Measurements from ENCODE around the gene LMAN1L. TPM values are rescaled to one million over a fixed set of nuclear protein-coding genes. Genes with fewer than 3 reads are reported as not detected.
A peak's percentile ranks its signal among the peaks of the same experiment; 100 is the strongest.

Gene LMAN1L
- total and polyA plus RNA-seq, 10 donors = 2.4 to 164 (median 81.2) TPM

DNA sequence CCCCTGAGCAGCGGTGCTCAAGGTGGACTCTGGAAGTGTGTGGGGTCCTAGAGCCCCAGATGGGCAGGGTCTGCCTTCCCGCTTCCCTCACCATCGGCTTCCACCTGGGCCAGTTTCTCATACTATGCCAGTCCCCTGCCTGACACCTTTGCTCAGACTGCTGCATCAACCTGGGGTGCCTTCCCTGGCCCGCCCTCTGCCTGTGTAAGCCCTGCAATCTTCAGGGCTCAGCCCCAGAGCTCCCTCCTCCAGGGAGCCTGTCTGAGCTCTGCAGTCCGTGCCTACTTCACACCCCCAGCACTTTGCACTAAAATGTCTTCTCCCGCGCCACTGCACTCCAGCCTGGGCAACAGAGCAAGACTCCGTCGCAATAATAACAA is 17.7 kb upstream of the LMAN1L start:
- TF ChIP-seq, protein P1, sequence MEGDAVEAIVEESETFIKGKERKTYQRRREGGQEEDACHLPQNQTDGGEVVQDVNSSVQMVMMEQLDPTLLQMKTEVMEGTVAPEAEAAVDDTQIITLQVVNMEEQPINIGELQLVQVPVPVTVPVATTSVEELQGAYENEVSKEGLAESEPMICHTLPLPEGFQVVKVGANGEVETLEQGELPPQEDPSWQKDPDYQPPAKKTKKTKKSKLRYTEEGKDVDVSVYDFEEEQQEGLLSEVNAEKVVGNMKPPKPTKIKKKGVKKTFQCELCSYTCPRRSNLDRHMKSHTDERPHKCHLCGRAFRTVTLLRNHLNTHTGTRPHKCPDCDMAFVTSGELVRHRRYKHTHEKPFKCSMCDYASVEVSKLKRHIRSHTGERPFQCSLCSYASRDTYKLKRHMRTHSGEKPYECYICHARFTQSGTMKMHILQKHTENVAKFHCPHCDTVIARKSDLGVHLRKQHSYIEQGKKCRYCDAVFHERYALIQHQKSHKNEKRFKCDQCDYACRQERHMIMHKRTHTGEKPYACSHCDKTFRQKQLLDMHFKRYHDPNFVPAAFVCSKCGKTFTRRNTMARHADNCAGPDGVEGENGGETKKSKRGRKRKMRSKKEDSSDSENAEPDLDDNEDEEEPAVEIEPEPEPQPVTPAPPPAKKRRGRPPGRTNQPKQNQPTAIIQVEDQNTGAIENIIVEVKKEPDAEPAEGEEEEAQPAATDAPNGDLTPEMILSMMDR (IDR thresholded peaks at IDR 0.05 in 8 of 11, conservative IDR thresholded peaks at IDR 0.05 in 3 of 11) = no peak
- TF ChIP-seq POLR2AphosphoS5 (IDR thresholded peaks at IDR 0.05) = peak in 1 of 3 donors; percentile 46
- no peak for TF ChIP-seq POLR2A (IDR thresholded peaks at IDR 0.05)
- no peaks in the 10 kb centered on the region for H3K9me3 ChIP-seq
- peak overlapping the region in 7 of 8 donors; percentile 46 to 99 (median 97) for H3K27ac ChIP-seq
- 80 to 91% (median 87%) methylated on average over 9 of the region's 9 CpGs for WGBS, 5 donors
- H3K36me3 ChIP-seq = peaks cover 0 to 79% (median 20%) of the 10 kb centered on the region in 6 donors
- peaks cover 92 to 100% (median 99%) of the 10 kb centered on the region in 6 donors for H3K4me1 ChIP-seq
- no peaks in the 10 kb centered on the region for H3K27me3 ChIP-seq (replicated peaks in 1 of 7)
- no peak for DNase-seq
- intact Hi-C loops (cut with DNase I; ENCODE audit: low total_unique reads) = no loop called here
- peak overlapping the region in 1 of 8 donors; percentile 11 for H3K4me3 ChIP-seq

DNA sequence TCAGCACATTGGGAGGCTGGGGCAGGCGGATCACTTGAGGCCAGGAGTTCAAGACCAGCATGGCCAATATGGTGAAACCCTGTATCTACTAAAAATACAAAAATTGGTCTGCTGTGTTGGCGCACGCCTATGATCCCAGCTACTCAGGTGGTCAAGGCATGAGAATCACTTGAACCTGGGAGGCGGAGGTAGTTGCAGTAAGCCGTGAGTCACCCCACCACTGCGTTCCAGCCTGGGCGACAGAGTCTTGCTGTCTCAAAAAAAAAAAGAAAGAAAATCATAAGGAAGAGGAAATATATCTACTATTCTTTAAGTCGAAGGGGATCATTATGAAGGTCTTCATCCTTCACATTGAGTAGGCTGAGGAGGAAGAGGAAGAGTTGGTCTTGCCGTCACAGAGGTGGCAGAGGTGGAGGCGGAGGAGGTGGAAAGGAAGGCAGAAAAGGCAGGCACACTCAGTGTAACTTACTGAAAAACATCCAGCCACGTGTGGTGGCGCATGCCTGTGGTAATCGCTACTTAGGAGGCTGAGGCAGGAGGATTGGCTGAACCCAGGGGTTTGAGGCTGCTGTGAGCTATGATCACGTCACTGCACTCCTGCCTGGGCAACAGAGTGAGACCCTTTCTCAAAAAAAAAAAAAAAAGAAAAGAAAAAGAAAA is 16.5 kb upstream of the LMAN1L start:
- H3K27me3 ChIP-seq (replicated peaks in 1 of 7) = no peaks in the 10 kb centered on the region
- WGBS, 5 donors = 71 to 75% (median 73%) methylated on average over 14 of the region's 14 CpGs
- peak overlapping the region in 7 of 8 donors; percentile 24 to 99 (median 97) for H3K27ac ChIP-seq
- H3K9me3 ChIP-seq = no peaks in the 10 kb centered on the region
- H3K4me3 ChIP-seq = peak overlapping the region in 1 of 8 donors; percentile 11
- peaks cover 0 to 91% (median 30%) of the 10 kb centered on the region in 6 donors for H3K36me3 ChIP-seq
- peak in 2 of 3 donors; percentile 23 to 61 for TF ChIP-seq POLR2AphosphoS5 (IDR thresholded peaks at IDR 0.05)
- TF ChIP-seq POLR2A (IDR thresholded peaks at IDR 0.05) = no peak
- peaks cover 88 to 100% (median 98%) of the 10 kb centered on the region in 6 donors for H3K4me1 ChIP-seq
- intact Hi-C loops (cut with DNase I; ENCODE audit: low total_unique reads) = no loop called here
- DNase-seq = no peak

DNA sequence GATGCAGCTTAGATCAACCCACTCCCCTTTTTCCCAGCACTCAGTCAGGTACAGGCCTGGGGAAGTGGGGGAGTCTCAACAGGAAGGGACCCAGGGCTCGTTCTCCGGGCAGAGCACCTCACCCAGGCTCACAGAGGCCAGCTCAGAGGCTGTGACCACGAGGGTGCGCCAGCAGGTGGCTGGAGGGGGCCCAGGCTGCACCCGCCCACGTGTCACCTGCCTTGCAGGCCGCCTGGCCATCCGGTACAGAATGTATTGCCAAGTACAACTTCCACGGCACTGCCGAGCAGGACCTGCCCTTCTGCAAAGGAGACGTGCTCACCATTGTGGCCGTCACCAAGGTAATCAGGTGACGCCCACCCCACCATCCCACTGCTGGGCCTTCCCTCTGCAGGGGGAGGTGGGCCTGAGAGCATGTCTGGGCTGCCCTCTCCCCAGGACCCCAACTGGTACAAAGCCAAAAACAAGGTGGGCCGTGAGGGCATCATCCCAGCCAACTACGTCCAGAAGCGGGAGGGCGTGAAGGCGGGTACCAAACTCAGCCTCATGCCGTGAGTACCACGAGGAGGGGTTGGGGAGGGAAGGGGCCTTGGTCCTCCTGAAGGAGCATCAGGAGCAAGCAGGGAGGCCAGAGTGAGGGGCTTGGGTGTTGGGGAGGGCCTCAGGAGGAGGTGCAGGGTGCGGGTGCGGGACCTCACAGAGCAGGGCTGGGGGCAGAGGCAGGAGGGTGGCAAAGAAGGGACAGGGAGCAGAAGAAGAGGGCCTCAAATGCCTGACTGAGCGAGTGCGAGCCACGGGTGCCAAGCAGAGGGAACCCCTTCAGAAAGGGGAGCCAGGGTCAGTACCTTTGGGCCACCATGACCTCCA is 14.0 kb upstream of the LMAN1L start:
- DNase-seq = peak; percentile 89
- H3K4me3 ChIP-seq = peak overlapping the region in 1 of 8 donors; percentile 44
- intact Hi-C loops (cut with DNase I; ENCODE audit: low total_unique reads) = no loop called here
- WGBS, 5 donors = 65 to 83% (median 69%) methylated on average over 13 to 25 of the region's 25 CpGs
- H3K27ac ChIP-seq = peak overlapping the region; percentile 48 to 99 (median 89)
- no peaks in the 10 kb centered on the region for H3K27me3 ChIP-seq (replicated peaks in 1 of 7)
- no peaks in the 10 kb centered on the region for H3K9me3 ChIP-seq
- peaks cover 63 to 78% (median 73%) of the 10 kb centered on the region in 6 donors for H3K4me1 ChIP-seq
- peaks cover 0 to 95% (median 56%) of the 10 kb centered on the region in 6 donors for H3K36me3 ChIP-seq
- TF ChIP-seq POLR2AphosphoS5 (IDR thresholded peaks at IDR 0.05) = peak; percentile 52 to 79 (median 68)
- TF ChIP-seq, protein P1 (IDR thresholded peaks at IDR 0.05 in 8 of 11, conservative IDR thresholded peaks at IDR 0.05 in 3 of 11) = peak in 7 of 11 experiments; percentile 8 to 38 (median 21)
- no peak for TF ChIP-seq POLR2A (IDR thresholded peaks at IDR 0.05)

DNA sequence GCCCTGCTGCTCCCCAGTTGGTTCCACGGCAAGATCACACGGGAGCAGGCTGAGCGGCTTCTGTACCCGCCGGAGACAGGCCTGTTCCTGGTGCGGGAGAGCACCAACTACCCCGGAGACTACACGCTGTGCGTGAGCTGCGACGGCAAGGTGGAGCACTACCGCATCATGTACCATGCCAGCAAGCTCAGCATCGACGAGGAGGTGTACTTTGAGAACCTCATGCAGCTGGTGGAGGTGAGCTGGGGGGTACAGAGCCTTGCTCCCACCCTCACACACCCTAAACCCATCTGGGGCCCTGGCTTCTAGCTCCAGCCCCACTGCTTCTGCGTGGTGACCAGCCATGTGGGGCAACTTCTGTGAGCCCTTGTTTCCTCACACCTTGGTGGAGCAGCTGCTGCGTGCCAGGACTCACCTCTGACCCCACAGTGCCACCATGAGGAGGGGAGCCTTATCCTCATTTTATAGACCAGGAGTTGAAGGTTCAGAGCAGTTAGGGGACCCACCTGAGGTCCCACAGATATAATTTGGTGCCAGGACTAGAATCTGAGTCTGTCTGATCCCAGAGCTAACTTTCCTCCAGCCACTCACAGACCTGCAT is 13.3 kb upstream of the LMAN1L start:
- Histone ChIP-seq H3K27me3 (replicated peaks in 1 of 7) (no peaks in the 10 kb centered on the region), H3K27ac (peak overlapping the region; percentile 48 to 99 (median 89)), H3K4me3 (peak overlapping the region in 1 of 8 donors; percentile 44), H3K9me3 (no peaks in the 10 kb centered on the region), H3K4me1 (peaks cover 60 to 70% (median 67%) of the 10 kb centered on the region in 6 donors), H3K36me3 (peaks cover 0 to 100% (median 62%) of the 10 kb centered on the region in 6 donors)
- peak; percentile 87 for DNase-seq
- TF ChIP-seq, protein P1 (IDR thresholded peaks at IDR 0.05 in 8 of 11, conservative IDR thresholded peaks at IDR 0.05 in 3 of 11) = no peak
- TF ChIP-seq POLR2A (IDR thresholded peaks at IDR 0.05) = no peak
- peak in 2 of 3 donors; percentile 8 to 17 for TF ChIP-seq POLR2AphosphoS5 (IDR thresholded peaks at IDR 0.05)
- intact Hi-C loops (cut with DNase I; ENCODE audit: low total_unique reads) = no loop called here
- WGBS, 5 donors = 77 to 83% (median 79%) methylated on average over 16 of the region's 16 CpGs
